Activated naive CD8-positive, alpha-beta T cell treated with anti-CD3 and anti-CD28 coated beads, Interleukin-2, amount 10 ng/mL, durations not matched to agents 7 days and 5 days (primary cell): Measurements from ENCODE around the gene GPR31. TPM values are rescaled to one million over a fixed set of nuclear protein-coding genes. Genes with fewer than 3 reads are reported as not detected.

Experiments used
- ATAC-seq: fragments of 150-1000 bp; cut with Tn5 transposase; one replicate; pipeline ENCODE4 v1.10.0; 2021; ENCODE audit warnings: low read depth, moderate library complexity
- POLR2A ChIA-PET: fragments of 350-600 bp; sonication (Branson Sonifier 250); formaldehyde crosslinking; loops from one replicate; lab custom pipeline; 2021; ENCODE audit warnings: antibody characterized with exemption; lab: Charles Lee
- DNase-seq: peaks from one replicate; pipeline ENCODE4 v3.0.0; 2021
- H3K27ac Mint-ChIP-seq: one replicate; pipeline ENCODE4 v1.8.0; 2022; ENCODE audit warnings: mild to moderate bottlenecking, mixed read lengths
- H3K27me3 Mint-ChIP-seq: one replicate; pipeline ENCODE4 v1.8.0; 2022; ENCODE audit warnings: mild to moderate bottlenecking, moderate library complexity, mixed read lengths
- H3K36me3 Mint-ChIP-seq: one replicate; pipeline ENCODE4 v1.8.0; 2021; ENCODE audit warnings: mild to moderate bottlenecking, mixed read lengths
- H3K4me1 Mint-ChIP-seq: one replicate; pipeline ENCODE4 v1.8.0; 2021; ENCODE audit warnings: mixed read lengths
- H3K4me3 Mint-ChIP-seq: one replicate; pipeline ENCODE4 v1.8.0; 2022; ENCODE audit warnings: mild to moderate bottlenecking, moderate library complexity, mixed read lengths
- H3K9me3 Mint-ChIP-seq: one replicate; pipeline ENCODE4 v1.8.0; 2021; ENCODE audit warnings: mixed read lengths
- total RNA-seq, 2 experiments: library from RNA; stranded (reverse); gene quantifications; one replicate each; pipeline ENCODE4 v1.2.3, GENCODE V29; 2021

The GPR31 gene
- total RNA-seq, 2 experiments from 2014 or later = not detected

DNA sequence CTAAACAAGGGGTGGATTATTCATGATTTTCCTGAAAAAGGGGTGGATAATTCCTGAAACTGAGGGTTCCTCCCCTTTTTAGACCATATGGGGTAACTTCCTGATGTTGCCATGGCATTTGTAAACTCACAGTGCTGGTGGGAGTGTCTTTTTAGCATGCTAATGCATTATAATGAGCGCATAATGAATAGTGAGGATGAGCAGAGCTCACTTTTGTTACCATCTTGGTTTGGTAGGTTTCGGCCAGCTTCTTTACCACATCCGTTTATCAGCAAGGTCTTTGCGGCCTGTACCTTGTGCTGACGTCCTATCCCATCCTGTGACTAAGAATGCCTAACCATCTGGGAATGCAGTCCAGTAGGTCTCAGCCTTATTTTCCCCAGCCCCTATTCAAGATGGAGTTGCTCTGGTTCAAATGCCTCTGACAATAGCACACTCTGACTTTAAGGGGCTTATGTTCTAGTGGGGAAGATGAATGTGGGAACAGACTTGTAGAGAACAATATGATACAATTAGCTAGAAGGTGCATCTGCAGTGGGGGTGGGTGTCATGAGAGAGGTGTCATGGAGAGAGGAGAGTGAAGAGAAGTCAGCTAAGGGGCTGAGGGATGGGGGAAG is 4.2 kb upstream of the GPR31 start:
- no peak for ATAC-seq
- no peak for DNase-seq
- Mint-ChIP-seq H3K9me3 (no peaks in the 10 kb centered on the region), H3K27me3 (peaks cover 19% of the 10 kb centered on the region), H3K36me3 (no peaks in the 10 kb centered on the region), H3K27ac (no peak overlapping the region), H3K4me1 (no peaks in the 10 kb centered on the region), H3K4me3 (no peak overlapping the region)
- POLR2A ChIA-PET = no interaction called here

DNA sequence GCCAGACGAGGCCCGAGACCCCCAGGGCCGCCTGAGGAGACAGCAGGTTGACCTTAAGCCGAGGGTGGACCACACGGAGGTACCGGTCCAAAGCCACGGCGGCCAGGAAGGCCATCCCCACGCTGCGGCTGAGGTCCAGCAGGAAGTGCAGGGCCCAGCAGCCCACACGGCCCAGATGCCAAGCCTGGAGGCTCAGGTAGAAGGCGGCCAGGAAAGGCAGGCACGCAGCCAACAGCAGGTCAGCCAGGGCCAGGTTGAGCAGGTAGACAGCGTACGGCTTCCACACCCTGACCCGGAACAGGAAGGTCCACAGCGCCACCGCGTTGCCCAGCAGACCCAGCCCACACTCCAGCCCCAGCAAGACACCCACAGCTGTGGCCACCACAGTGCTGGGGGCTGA is 366 bp downstream of the GPR31 start:
- Mint-ChIP-seq H3K27ac (no peak overlapping the region), H3K27me3 (peaks cover 13% of the 10 kb centered on the region), H3K4me3 (no peak overlapping the region), H3K4me1 (peaks cover 3% of the 10 kb centered on the region), H3K9me3 (no peaks in the 10 kb centered on the region), H3K36me3 (no peaks in the 10 kb centered on the region)
- no peak for DNase-seq
- no peak for ATAC-seq
- POLR2A ChIA-PET = no interaction called here

GRCh38 chr6:167154895-167155294 is 2.9 kb downstream of the GPR31 start:
- Mint-ChIP-seq H3K4me3 (no peak overlapping the region), H3K36me3 (no peaks in the 10 kb centered on the region), H3K9me3 (no peaks in the 10 kb centered on the region), H3K4me1 (peaks cover 5% of the 10 kb centered on the region), H3K27me3 (peaks cover 5% of the 10 kb centered on the region), H3K27ac (no peak overlapping the region)
- POLR2A ChIA-PET = no interaction called here
- ATAC-seq (no peak), DNase-seq (no peak)

GRCh38 chr6:167154291-167154690 is 3.5 kb downstream of the GPR31 start:
- no peak for ATAC-seq
- peaks cover 2% of the 10 kb centered on the region for H3K27me3 Mint-ChIP-seq
- H3K4me3 Mint-ChIP-seq = no peak overlapping the region
- H3K9me3 Mint-ChIP-seq = no peaks in the 10 kb centered on the region
- peaks cover 5% of the 10 kb centered on the region for H3K4me1 Mint-ChIP-seq
- POLR2A ChIA-PET = no interaction called here
- no peaks in the 10 kb centered on the region for H3K36me3 Mint-ChIP-seq
- H3K27ac Mint-ChIP-seq = no peak overlapping the region
- DNase-seq = no peak

DNA sequence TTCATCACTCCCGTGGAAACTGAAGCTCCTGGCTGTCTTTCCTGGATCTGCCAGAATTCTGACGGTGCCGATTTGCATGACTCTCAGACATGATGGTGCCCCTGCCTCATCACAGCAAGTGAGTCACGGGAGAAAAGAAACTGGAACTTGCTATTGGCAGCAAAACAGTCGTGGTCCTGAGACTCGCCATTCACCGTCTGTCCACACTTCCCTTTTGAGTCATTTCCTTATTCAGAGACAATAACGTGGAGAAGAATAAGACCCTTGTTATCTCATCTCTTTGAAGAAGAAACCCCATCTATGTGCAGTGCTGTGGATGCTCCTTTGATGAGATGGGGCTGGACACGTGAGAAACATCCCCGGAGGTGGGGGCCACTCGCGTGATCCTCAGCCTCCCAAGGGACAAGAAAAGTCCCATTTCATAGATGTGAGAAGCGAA is 4.2 kb downstream of the GPR31 start:
- DNase-seq = no peak
- Mint-ChIP-seq H3K4me3 (no peak overlapping the region), H3K27me3 (peaks cover 2% of the 10 kb centered on the region), H3K27ac (no peak overlapping the region), H3K36me3 (no peaks in the 10 kb centered on the region), H3K4me1 (peaks cover 5% of the 10 kb centered on the region), H3K9me3 (no peaks in the 10 kb centered on the region)
- POLR2A ChIA-PET = no interaction called here
- no peak for ATAC-seq

- no peaks in the 10 kb centered on the region for H3K27me3 Mint-ChIP-seq
- peaks cover 5% of the 10 kb centered on the region for H3K4me1 Mint-ChIP-seq
- no peak overlapping the region for H3K4me3 Mint-ChIP-seq
- DNase-seq = no peak
- no peaks in the 10 kb centered on the region for H3K9me3 Mint-ChIP-seq
- ATAC-seq = no peak
- no peak overlapping the region for H3K27ac Mint-ChIP-seq
- no peaks in the 10 kb centered on the region for H3K36me3 Mint-ChIP-seq
- POLR2A ChIA-PET = no interaction called here
Measured at GRCh38 chr6:167152862-167153261, 4.9 kb downstream of the GPR31 start.

GRCh38 chr6:167151648-167152047 is 6.1 kb downstream of the GPR31 start:
- H3K27me3 Mint-ChIP-seq = peaks cover 2% of the 10 kb centered on the region
- DNase-seq = no peak
- no peaks in the 10 kb centered on the region for H3K9me3 Mint-ChIP-seq
- ATAC-seq = no peak
- POLR2A ChIA-PET = no interaction called here
- H3K27ac Mint-ChIP-seq = no peak overlapping the region
- H3K4me1 Mint-ChIP-seq = peaks cover 5% of the 10 kb centered on the region
- H3K4me3 Mint-ChIP-seq = no peak overlapping the region
- no peaks in the 10 kb centered on the region for H3K36me3 Mint-ChIP-seq

GRCh38 chr6:167150941-167151549 is 6.7 kb downstream of the GPR31 start:
- Mint-ChIP-seq H3K9me3 (no peaks in the 10 kb centered on the region), H3K27ac (no peak overlapping the region), H3K4me1 (peaks cover 5% of the 10 kb centered on the region), H3K4me3 (no peak overlapping the region), H3K36me3 (no peaks in the 10 kb centered on the region), H3K27me3 (peaks cover 4% of the 10 kb centered on the region)
- POLR2A ChIA-PET = no interaction called here
- no peak for ATAC-seq
- no peak for DNase-seq

GRCh38 chr6:167148997-167149396 is 8.8 kb downstream of the GPR31 start:
- no peaks in the 10 kb centered on the region for H3K36me3 Mint-ChIP-seq
- POLR2A ChIA-PET = no interaction called here
- no peak for DNase-seq

GRCh38 chr6:167148021-167148420 is 9.8 kb downstream of the GPR31 start:
- DNase-seq (no peak), ATAC-seq (no peak)
- Mint-ChIP-seq H3K4me3 (no peak overlapping the region), H3K4me1 (peaks cover 2% of the 10 kb centered on the region), H3K27ac (no peak overlapping the region), H3K9me3 (no peaks in the 10 kb centered on the region), H3K36me3 (no peaks in the 10 kb centered on the region), H3K27me3 (peaks cover 9% of the 10 kb centered on the region)
- POLR2A ChIA-PET = no interaction called here

More at GRCh38 chr6:167148997-167149396, 8.8 kb downstream of the GPR31 start:
- no peak overlapping the region for H3K27ac Mint-ChIP-seq
- peaks cover 8% of the 10 kb centered on the region for H3K27me3 Mint-ChIP-seq
- no peak for ATAC-seq
- H3K4me3 Mint-ChIP-seq = no peak overlapping the region
- peaks cover 5% of the 10 kb centered on the region for H3K4me1 Mint-ChIP-seq
- no peaks in the 10 kb centered on the region for H3K9me3 Mint-ChIP-seq

DNA sequence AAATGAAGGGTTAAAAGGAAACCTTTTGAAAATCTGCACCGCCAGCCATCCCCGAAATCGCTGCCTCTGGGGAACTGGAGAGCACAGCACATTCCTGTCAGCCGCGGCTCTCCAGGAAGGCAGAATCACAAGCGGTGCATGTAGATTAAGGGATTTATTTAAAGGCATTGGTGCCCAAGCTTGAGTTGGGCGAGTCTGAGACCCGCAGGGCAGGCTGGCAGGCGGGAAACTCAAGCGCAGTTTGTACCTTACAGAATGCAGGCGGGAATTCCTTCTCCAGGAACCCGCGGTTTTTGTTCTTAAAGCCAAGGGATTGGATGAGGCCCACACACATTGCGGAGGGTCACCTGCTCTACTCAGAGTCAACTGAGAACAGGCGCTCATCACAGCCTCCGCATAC is 10.8 kb downstream of the GPR31 start:
- DNase-seq = no peak
- no peak for ATAC-seq
- no peak overlapping the region for H3K4me3 Mint-ChIP-seq
- peaks cover 2% of the 10 kb centered on the region for H3K4me1 Mint-ChIP-seq
- H3K9me3 Mint-ChIP-seq = no peaks in the 10 kb centered on the region
- POLR2A ChIA-PET = no interaction called here
- no peaks in the 10 kb centered on the region for H3K36me3 Mint-ChIP-seq
- no peak overlapping the region for H3K27ac Mint-ChIP-seq
- peaks cover 10% of the 10 kb centered on the region for H3K27me3 Mint-ChIP-seq

DNA sequence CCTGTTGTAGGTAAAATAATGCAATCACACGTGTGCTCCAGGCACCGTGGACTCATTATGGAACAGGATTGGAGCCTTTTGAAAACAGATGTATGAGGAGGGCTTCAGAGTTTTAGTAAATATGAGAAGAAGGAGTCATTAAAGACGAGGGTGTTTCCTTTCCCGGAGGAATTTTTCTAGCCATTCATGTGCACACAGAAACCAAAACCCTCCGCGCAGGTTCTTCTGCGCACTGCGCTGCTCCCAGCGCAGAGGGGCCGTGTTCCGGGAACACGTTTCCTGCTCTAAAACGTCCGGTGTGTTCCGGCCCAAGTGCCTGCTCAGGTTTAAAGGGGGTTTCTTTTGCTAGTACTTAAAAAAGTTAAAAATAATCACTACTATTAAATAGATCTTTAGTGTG is 11.6 kb downstream of the GPR31 start:
- Mint-ChIP-seq H3K27me3 (peaks cover 10% of the 10 kb centered on the region), H3K9me3 (no peaks in the 10 kb centered on the region), H3K4me3 (no peak overlapping the region), H3K27ac (no peak overlapping the region), H3K4me1 (no peaks in the 10 kb centered on the region), H3K36me3 (no peaks in the 10 kb centered on the region)
- POLR2A ChIA-PET = no interaction called here
- no peak for DNase-seq
- no peak for ATAC-seq

- DNase-seq (no peak), ATAC-seq (no peak)
- Mint-ChIP-seq H3K27ac (no peak overlapping the region), H3K36me3 (no peaks in the 10 kb centered on the region), H3K4me1 (no peaks in the 10 kb centered on the region), H3K9me3 (no peaks in the 10 kb centered on the region), H3K27me3 (peaks cover 11% of the 10 kb centered on the region), H3K4me3 (no peak overlapping the region)
- POLR2A ChIA-PET = no interaction called here
Measured at GRCh38 chr6:167145461-167145860, 12.3 kb downstream of the GPR31 start.

DNA sequence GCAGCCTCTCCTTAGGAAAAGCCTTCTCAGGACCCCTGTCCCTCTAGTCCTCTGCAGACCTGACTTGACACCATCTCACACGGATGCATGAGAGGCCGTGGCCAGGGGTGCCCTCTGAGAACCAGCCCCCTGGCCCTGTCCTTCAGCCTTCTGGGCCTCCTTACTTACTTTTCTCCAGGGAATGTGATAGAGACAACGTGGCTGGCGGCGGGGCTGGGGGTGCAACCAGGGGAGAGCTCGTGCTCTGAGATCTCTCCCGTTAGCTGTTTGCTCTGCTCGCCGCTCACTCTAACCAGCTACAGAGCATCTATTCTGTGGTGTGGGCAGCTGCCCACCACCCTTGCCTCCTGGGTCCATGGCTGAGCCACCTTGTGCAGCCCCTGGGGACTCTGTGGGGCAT is 14.7 kb downstream of the GPR31 start:
- Mint-ChIP-seq H3K36me3 (no peaks in the 10 kb centered on the region), H3K9me3 (no peaks in the 10 kb centered on the region), H3K4me1 (no peaks in the 10 kb centered on the region), H3K4me3 (no peak overlapping the region), H3K27ac (no peak overlapping the region), H3K27me3 (peaks cover 18% of the 10 kb centered on the region)
- ATAC-seq (no peak), DNase-seq (no peak)
- POLR2A ChIA-PET = no interaction called here
